HepG2 (cell line): ENCODE data around the gene TMEM198. TPM values are rescaled to one million over a fixed set of nuclear protein-coding genes. Genes with fewer than 3 reads are reported as not detected.
A peak's percentile ranks its signal among the peaks of the same experiment; 100 is the strongest.

Experiments
- ARNTL ChIP-seq: sonication (generic); formaldehyde crosslinking; IDR thresholded peaks from 2 replicates; pipeline ENCODE4 v1.4.0; 2020; ENCODE audit warnings: mild to moderate bottlenecking, missing genetic modification reagents
- FLYWCH1 ChIP-seq: sonication (generic); formaldehyde crosslinking; IDR thresholded peaks from 2 replicates; pipeline ENCODE4 v1.8.1; 2023; ENCODE audit warnings: mild to moderate bottlenecking, missing genetic modification reagents
- GZF1 ChIP-seq: sonication (generic); formaldehyde crosslinking; IDR thresholded peaks from 2 replicates; pipeline ENCODE4 v1.5.1; 2020; ENCODE audit warnings: mild to moderate bottlenecking, missing genetic modification reagents
- HMGA1 ChIP-seq: sonication (generic); formaldehyde crosslinking; conservative IDR thresholded peaks from 2 replicates; pipeline ENCODE4 v1.4.0; 2020; ENCODE audit warnings: missing genetic modification reagents
- MLLT10 ChIP-seq: sonication (generic); formaldehyde crosslinking; IDR thresholded peaks from 2 replicates; pipeline ENCODE4 v1.4.0; 2020; ENCODE audit warnings: missing genetic modification reagents
- RARA ChIP-seq: IDR thresholded peaks from 2 replicates; pipeline ENCODE4 v1.6.1; 2016; ENCODE audit warnings: missing genetic modification reagents, missing compliant biosample characterization
- SMYD3 ChIP-seq: sonication (generic); formaldehyde crosslinking; IDR thresholded peaks from 2 replicates; pipeline ENCODE4 v1.8.1; 2023; ENCODE audit warnings: mild to moderate bottlenecking, missing genetic modification reagents
- U2AF2 ChIP-seq: fragments of 200-400 bp; formaldehyde crosslinking; IDR thresholded peaks from 2 replicates; pipeline ENCODE4 v1.6.1; 2017; ENCODE audit warnings: low read depth, mild to moderate bottlenecking, low read length
- ZNF34 ChIP-seq: sonication (generic); formaldehyde crosslinking; IDR thresholded peaks from 2 replicates; pipeline ENCODE4 v1.4.0; 2020; ENCODE audit warnings: mild to moderate bottlenecking, missing genetic modification reagents, borderline replicate concordance
- ZNF382 ChIP-seq: sonication (generic); formaldehyde crosslinking; IDR thresholded peaks from 2 replicates; pipeline ENCODE4 v1.5.0; 2020; ENCODE audit warnings: missing genetic modification reagents, mild to moderate bottlenecking, borderline replicate concordance
- ZNF530 ChIP-seq: sonication (generic); formaldehyde crosslinking; IDR thresholded peaks from 2 replicates; pipeline ENCODE4 v1.5.0; 2020; ENCODE audit warnings: low read depth, mild to moderate bottlenecking, missing genetic modification reagents
- ZNF552 ChIP-seq: sonication (generic); formaldehyde crosslinking; IDR thresholded peaks from 2 replicates; pipeline ENCODE4 v1.9.0; 2022; ENCODE audit warnings: missing genetic modification reagents, mild to moderate bottlenecking, borderline replicate concordance
- ZNF768 ChIP-seq: sonication (generic); formaldehyde crosslinking; IDR thresholded peaks from 2 replicates; pipeline ENCODE4 v1.4.0; 2020; ENCODE audit warnings: missing genetic modification reagents
- polyA plus RNA-seq, 8 experiments: library from polyadenylated mRNA; depleted of rRNA in 3 of 8; stranded (reverse) in 7 of 8; unstranded in 1 of 8; fragments of >200 nt; fragmentation: Illumina TruSeq in 4 of 8; extraction: Trizol in 4 of 8; gene quantifications; 2 replicates each; pipeline versions ENCODE4 v1.2.1 to v1.2.3, GENCODE V29; 2011 to 2016; ENCODE audit warnings: low read depth in 4 of 8, missing spikeins in 1 of 8, mixed read lengths in 1 of 8; ENCODE audit not compliant: insufficient read depth in 1 of 8
- total RNA-seq, 5 experiments: library from RNA; depleted of rRNA; stranded (reverse); fragments of >200 nt; fragmentation: Illumina TruSeq; extraction: Trizol; gene quantifications; 2 replicates each; pipeline ENCODE4 v1.2.3, GENCODE V29; 2016; ENCODE audit warnings: low read depth in 1 of 5
- TF ChIP-seq, protein P1 (sequence below): sonication (generic); formaldehyde crosslinking; IDR thresholded peaks from 2 replicates; pipeline ENCODE4 v1.4.0; 2020; ENCODE audit warnings: missing genetic modification reagents
- TF ChIP-seq, protein P2 (sequence below): sonication (generic); formaldehyde crosslinking; IDR thresholded peaks from 2 replicates; pipeline ENCODE4 v1.4.0; 2020; ENCODE audit warnings: missing genetic modification reagents
- TF ChIP-seq, protein P3 (sequence below): sonication (generic); formaldehyde crosslinking; IDR thresholded peaks from 2 replicates; pipeline ENCODE4 v1.5.1; 2020; ENCODE audit warnings: missing genetic modification reagents, mild to moderate bottlenecking, borderline replicate concordance
- TF ChIP-seq, protein P4 (sequence below): IDR thresholded peaks from 2 replicates; pipeline ENCODE4 v1.6.1; 2018; ENCODE audit warnings: missing genetic modification reagents, mild to moderate bottlenecking, missing compliant biosample characterization
- TF ChIP-seq, protein P5 (sequence below): sonication (generic); formaldehyde crosslinking; IDR thresholded peaks from 2 replicates; pipeline ENCODE4 v1.9.0; 2021; ENCODE audit warnings: missing genetic modification reagents, borderline replicate concordance
- TF ChIP-seq, protein P6 (sequence below): sonication (generic); formaldehyde crosslinking; IDR thresholded peaks from 2 replicates; pipeline ENCODE4 v1.8.0; 2022; ENCODE audit warnings: missing genetic modification reagents, mild to moderate bottlenecking, moderate library complexity, borderline replicate concordance

TMEM198 gene
- total and polyA plus RNA-seq, 2 of the 13 experiments (the other 11 are each of a cell fraction or from before 2014, with no cell fraction given), result 17.3 to 23.5 TPM

DNA sequence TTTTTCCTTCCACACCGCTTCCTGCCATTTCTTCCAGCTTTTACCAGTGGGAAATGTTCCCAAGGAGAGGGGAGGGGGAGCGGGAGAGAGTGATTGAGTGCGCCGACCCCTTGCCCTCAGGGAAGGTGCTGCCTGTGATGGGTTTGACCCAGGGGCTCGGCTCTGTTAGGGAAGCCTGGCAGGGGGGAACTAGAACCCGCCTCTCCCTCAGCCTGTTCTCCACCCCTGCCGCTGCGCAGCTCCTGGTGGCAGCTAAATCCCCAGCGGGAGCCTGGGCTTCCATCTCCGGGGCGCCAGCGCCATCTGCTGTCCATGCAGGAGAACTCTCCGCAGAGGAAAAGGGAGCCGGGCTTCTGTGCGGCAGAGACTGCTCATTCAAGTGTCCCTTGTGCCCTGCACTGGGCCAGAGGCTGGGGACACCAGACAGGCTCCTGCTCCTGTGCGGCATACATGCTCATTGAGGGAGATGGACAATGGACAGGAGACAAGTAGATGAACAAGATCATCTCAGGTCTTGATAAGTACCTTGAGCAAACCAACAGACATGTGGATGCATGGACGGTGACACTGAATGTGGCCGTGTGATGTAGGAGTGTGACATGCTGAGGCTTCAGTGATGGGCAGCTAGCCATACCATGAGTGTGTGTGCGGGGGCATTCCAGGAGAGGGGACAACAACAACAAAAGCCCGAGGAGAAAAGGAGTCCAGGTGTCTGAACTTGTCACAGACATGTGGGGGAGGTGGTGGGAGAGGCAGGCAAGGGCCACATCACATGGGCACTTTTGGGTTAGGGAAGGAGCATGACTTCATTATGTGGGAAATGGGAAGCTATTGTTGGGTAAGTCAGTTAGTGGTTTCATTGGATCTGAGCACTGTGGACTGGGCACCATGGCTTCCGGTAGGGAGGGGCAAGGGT is 13.5 kb upstream of the TMEM198 start (continued):
- TF ChIP-seq, protein P1, sequence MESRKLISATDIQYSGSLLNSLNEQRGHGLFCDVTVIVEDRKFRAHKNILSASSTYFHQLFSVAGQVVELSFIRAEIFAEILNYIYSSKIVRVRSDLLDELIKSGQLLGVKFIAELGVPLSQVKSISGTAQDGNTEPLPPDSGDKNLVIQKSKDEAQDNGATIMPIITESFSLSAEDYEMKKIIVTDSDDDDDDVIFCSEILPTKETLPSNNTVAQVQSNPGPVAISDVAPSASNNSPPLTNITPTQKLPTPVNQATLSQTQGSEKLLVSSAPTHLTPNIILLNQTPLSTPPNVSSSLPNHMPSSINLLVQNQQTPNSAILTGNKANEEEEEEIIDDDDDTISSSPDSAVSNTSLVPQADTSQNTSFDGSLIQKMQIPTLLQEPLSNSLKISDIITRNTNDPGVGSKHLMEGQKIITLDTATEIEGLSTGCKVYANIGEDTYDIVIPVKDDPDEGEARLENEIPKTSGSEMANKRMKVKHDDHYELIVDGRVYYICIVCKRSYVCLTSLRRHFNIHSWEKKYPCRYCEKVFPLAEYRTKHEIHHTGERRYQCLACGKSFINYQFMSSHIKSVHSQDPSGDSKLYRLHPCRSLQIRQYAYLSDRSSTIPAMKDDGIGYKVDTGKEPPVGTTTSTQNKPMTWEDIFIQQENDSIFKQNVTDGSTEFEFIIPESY (CRISPR knock-in tag), result no peak
- TF ChIP-seq HMGA1 (CRISPR knock-in tag), result no peak
- no peak for TF ChIP-seq FLYWCH1 (CRISPR knock-in tag)
- TF ChIP-seq, protein P2, sequence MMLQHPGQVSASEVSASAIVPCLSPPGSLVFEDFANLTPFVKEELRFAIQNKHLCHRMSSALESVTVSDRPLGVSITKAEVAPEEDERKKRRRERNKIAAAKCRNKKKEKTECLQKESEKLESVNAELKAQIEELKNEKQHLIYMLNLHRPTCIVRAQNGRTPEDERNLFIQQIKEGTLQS (CRISPR knock-in tag), result 0 out of 2 replicates have a peak, but pooled peaks have one; percentile 20
- TF ChIP-seq, protein P3, sequence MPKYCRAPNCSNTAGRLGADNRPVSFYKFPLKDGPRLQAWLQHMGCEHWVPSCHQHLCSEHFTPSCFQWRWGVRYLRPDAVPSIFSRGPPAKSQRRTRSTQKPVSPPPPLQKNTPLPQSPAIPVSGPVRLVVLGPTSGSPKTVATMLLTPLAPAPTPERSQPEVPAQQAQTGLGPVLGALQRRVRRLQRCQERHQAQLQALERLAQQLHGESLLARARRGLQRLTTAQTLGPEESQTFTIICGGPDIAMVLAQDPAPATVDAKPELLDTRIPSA (CRISPR knock-in tag), result no peak
- peak; percentile 59; the same call in 1 of the 2 replicates for TF ChIP-seq ZNF768 (CRISPR knock-in tag)
- TF ChIP-seq ZNF34 (CRISPR knock-in tag), result no peak
- TF ChIP-seq GZF1, result no peak
- TF ChIP-seq, protein P4, sequence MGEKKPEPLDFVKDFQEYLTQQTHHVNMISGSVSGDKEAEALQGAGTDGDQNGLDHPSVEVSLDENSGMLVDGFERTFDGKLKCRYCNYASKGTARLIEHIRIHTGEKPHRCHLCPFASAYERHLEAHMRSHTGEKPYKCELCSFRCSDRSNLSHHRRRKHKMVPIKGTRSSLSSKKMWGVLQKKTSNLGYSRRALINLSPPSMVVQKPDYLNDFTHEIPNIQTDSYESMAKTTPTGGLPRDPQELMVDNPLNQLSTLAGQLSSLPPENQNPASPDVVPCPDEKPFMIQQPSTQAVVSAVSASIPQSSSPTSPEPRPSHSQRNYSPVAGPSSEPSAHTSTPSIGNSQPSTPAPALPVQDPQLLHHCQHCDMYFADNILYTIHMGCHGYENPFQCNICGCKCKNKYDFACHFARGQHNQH, result peak; percentile 57; the same call in 1 of the 2 replicates
- TF ChIP-seq, protein P5, sequence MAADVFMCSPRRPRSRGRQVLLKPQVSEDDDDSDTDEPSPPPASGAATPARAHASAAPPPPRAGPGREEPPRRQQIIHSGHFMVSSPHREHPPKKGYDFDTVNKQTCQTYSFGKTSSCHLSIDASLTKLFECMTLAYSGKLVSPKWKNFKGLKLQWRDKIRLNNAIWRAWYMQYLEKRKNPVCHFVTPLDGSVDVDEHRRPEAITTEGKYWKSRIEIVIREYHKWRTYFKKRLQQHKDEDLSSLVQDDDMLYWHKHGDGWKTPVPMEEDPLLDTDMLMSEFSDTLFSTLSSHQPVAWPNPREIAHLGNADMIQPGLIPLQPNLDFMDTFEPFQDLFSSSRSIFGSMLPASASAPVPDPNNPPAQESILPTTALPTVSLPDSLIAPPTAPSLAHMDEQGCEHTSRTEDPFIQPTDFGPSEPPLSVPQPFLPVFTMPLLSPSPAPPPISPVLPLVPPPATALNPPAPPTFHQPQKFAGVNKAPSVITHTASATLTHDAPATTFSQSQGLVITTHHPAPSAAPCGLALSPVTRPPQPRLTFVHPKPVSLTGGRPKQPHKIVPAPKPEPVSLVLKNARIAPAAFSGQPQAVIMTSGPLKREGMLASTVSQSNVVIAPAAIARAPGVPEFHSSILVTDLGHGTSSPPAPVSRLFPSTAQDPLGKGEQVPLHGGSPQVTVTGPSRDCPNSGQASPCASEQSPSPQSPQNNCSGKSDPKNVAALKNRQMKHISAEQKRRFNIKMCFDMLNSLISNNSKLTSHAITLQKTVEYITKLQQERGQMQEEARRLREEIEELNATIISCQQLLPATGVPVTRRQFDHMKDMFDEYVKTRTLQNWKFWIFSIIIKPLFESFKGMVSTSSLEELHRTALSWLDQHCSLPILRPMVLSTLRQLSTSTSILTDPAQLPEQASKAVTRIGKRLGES, result no peak
- no peak for TF ChIP-seq ZNF382 (CRISPR knock-in tag)
- TF ChIP-seq ZNF530, result no peak
- TF ChIP-seq U2AF2, result 0 out of 2 replicates have a peak, but pooled peaks have one; percentile 33
- TF ChIP-seq MLLT10 (CRISPR knock-in tag), result no peak
- no peak for TF ChIP-seq RARA
- no peak for TF ChIP-seq ARNTL (CRISPR knock-in tag)
- no peak for TF ChIP-seq SMYD3 (CRISPR knock-in tag)
- TF ChIP-seq, protein P6, sequence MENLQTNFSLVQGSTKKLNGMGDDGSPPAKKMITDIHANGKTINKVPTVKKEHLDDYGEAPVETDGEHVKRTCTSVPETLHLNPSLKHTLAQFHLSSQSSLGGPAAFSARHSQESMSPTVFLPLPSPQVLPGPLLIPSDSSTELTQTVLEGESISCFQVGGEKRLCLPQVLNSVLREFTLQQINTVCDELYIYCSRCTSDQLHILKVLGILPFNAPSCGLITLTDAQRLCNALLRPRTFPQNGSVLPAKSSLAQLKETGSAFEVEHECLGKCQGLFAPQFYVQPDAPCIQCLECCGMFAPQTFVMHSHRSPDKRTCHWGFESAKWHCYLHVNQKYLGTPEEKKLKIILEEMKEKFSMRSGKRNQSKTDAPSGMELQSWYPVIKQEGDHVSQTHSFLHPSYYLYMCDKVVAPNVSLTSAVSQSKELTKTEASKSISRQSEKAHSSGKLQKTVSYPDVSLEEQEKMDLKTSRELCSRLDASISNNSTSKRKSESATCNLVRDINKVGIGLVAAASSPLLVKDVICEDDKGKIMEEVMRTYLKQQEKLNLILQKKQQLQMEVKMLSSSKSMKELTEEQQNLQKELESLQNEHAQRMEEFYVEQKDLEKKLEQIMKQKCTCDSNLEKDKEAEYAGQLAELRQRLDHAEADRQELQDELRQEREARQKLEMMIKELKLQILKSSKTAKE (CRISPR knock-in tag), result no peak
- no peak for TF ChIP-seq ZNF552 (CRISPR knock-in tag)
